MCF 10A (cell line): Measurements from ENCODE around the gene ITGA1. TPM values are rescaled to one million over a fixed set of nuclear protein-coding genes. Genes with fewer than 3 reads are reported as not detected.

ENCODE experiments used
- BruUV-seq: library from RNA; stranded (reverse); fragments of 400-500 nt; replicated peaks from 2 replicates; lab custom pipeline; 2021; lab: Mats Ljungman, UMichigan
- CTCF ChIA-PET: fragments of 300-600 bp; sonication (Branson Sonifier 250); formaldehyde crosslinking; extraction: SDS; loops from one replicate; lab custom pipeline; 2021; ENCODE audit warnings: antibody characterized with exemption, inconsistent platforms; lab: Yijun Ruan, JAX
- POLR2A ChIA-PET: fragments of 300-600, 350-650 bp; sonication (Branson Sonifier 250); formaldehyde crosslinking; extraction: SDS; loops from one replicate; lab custom pipeline; 2020; ENCODE audit warnings: antibody characterized with exemption, inconsistent platforms; lab: Yijun Ruan, JAX
- DNase-seq: peaks from one replicate; pipeline ENCODE4 v3.0.0-alpha.2; 2018; ENCODE audit not compliant: unreplicated experiment
- H3K27ac Mint-ChIP-seq: one replicate; pipeline ENCODE4 v1.8.0; 2022; ENCODE audit warnings: mild to moderate bottlenecking, low read depth, mixed read lengths; ENCODE audit not compliant: unreplicated experiment
- H3K27me3 Mint-ChIP-seq: one replicate; pipeline ENCODE4 v1.8.0; 2022; ENCODE audit warnings: mixed read lengths; ENCODE audit not compliant: insufficient read depth, unreplicated experiment
- H3K36me3 Mint-ChIP-seq: one replicate; pipeline ENCODE4 v1.8.0; 2022; ENCODE audit warnings: mild to moderate bottlenecking, moderate library complexity, mixed read lengths; ENCODE audit not compliant: insufficient read depth, unreplicated experiment
- H3K4me1 Mint-ChIP-seq: one replicate; pipeline ENCODE4 v1.8.0; 2022; ENCODE audit warnings: mixed read lengths; ENCODE audit not compliant: insufficient read depth, unreplicated experiment
- H3K4me3 Mint-ChIP-seq: one replicate; pipeline ENCODE4 v1.8.0; 2022; ENCODE audit warnings: mild to moderate bottlenecking, moderate library complexity, mixed read lengths; ENCODE audit not compliant: unreplicated experiment
- H3K9me3 Mint-ChIP-seq: one replicate; pipeline ENCODE4 v1.8.0; 2022; ENCODE audit warnings: mixed read lengths; ENCODE audit not compliant: unreplicated experiment
- intact Hi-C: fragments of 100-400 bp; cut with micrococcal nuclease; formaldehyde crosslinking; loops from 2 replicates; pipeline ENCODE4 v1.14.1; 2022
- total RNA-seq: library from RNA; stranded (reverse); gene quantifications from 2 replicates; pipeline ENCODE4 v1.2.3, GENCODE V29; 2022
- TF ChIP-seq, protein P1 (sequence below): fragments of 200-600 bp; IDR thresholded peaks from one replicate; pipeline ENCODE4 v1.8.0; 2022; ENCODE audit warnings: antibody characterized with exemption, mild to moderate bottlenecking; ENCODE audit not compliant: unreplicated experiment

ITGA1 gene
- total RNA-seq, 1 experiment from 2014 or later: 7.7 TPM

DNA sequence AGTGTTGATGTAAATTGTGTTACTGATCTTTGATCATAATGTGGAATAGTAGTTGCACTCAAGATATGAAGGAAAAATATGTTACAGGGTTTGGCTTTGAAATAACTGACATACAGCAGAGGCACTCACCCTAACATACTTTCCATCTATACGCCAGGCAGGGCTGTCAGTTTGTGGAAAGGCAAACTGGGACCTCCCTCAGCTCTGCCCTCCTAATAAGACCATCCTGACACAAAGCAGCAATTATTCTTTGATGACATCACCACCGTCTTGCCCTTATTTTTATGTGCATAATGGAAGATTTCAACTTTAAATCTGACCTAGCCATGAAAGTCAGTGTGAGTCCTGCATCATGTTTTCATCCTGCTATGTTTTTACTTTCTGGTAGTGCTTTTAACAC, 42.9 kb downstream of the ITGA1 start:
- Mint-ChIP-seq H3K9me3 (peaks cover 5% of the 10 kb centered on the region), H3K4me3 (no peak overlapping the region), H3K27ac (no peak overlapping the region), H3K4me1 (peaks cover 5% of the 10 kb centered on the region), H3K27me3 (no peaks in the 10 kb centered on the region), H3K36me3 (no peaks in the 10 kb centered on the region)
- intact Hi-C loops: no loop called here
- ChIA-PET POLR2A (no interaction called here), CTCF (interaction anchor here (0.7 to 0.8 kb wide), 2 partner anchors 62 to 89 kb away, joined by 3 to 4 read pairs; no protein-coding TSS in a partner anchor)
- no TSS peak for BruUV-seq
- DNase-seq: no peak
- TF ChIP-seq, protein P1, sequence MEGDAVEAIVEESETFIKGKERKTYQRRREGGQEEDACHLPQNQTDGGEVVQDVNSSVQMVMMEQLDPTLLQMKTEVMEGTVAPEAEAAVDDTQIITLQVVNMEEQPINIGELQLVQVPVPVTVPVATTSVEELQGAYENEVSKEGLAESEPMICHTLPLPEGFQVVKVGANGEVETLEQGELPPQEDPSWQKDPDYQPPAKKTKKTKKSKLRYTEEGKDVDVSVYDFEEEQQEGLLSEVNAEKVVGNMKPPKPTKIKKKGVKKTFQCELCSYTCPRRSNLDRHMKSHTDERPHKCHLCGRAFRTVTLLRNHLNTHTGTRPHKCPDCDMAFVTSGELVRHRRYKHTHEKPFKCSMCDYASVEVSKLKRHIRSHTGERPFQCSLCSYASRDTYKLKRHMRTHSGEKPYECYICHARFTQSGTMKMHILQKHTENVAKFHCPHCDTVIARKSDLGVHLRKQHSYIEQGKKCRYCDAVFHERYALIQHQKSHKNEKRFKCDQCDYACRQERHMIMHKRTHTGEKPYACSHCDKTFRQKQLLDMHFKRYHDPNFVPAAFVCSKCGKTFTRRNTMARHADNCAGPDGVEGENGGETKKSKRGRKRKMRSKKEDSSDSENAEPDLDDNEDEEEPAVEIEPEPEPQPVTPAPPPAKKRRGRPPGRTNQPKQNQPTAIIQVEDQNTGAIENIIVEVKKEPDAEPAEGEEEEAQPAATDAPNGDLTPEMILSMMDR: no peak

DNA sequence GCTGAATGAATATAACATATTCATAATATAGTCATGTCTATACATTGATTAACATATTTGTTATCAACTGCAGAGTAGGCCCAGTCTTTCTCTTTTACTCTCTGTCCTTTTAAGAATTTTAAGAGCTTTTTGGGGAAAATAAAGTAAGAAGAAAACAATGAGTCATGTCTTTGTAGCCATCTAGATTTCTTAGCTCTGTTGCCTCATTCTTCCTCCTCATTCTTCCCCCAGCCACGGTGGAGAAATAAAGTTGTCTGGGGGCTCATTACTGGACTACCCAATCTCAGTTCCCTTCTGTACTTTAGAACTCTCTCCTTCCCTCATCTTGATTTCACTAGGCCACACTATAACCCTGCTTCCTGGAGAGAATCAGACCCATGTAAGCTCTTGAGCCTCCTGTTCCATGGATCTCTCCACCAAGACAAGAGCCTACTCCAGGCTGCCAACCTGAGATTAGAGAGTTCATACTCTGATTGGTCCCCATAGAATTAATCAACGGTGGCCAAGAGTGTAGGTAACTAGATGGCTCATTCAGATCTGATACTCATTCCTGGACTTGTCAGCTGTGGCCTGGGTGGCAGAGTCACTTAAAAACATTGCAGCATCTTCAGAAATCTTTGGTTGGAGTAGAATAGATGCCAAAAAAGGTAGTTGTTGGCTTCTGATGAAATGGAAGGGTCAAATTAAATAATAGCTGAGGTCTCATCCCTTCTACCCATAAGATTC, 44.2 kb downstream of the ITGA1 start:
- POLR2A ChIA-PET: interaction anchor here (1.4 to 1.9 kb wide), 2 partner anchors 12 to 32 kb away, joined by 4 to 6 read pairs; no protein-coding TSS in a partner anchor
- no TSS peak for BruUV-seq
- Mint-ChIP-seq H3K4me1 (peaks cover 5% of the 10 kb centered on the region), H3K36me3 (no peaks in the 10 kb centered on the region), H3K4me3 (no peak overlapping the region), H3K27ac (no peak overlapping the region), H3K9me3 (peaks cover 5% of the 10 kb centered on the region), H3K27me3 (no peaks in the 10 kb centered on the region)
- CTCF ChIA-PET: interaction anchor here (0.8 to 1.9 kb wide), 3 partner anchors 11 to 84 kb away, joined by 3 to 11 read pairs (median 3); no protein-coding TSS in a partner anchor
- TF ChIP-seq, protein P1: no peak
- no peak for DNase-seq
- intact Hi-C loops: no loop called here

DNA sequence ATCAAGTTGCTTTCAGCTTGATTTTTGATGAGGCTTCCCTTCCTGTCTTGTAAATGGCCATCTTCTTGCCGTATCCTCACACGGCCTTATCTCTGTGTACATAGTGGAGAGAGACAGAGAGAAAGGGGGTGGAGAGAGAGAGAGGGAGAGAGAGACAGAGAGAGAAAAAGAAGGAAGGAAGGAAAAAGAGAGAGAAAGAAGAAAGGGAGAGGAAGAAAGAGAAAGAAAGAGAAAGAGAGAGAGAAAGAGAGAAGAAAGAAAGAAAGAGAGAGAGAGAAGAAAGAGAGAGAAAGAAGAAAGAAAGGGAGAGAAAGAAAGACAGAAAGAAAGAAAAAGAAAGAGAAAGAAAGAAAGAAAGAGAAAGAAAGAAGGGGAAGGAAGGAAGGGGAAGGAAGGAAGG, 46.6 kb downstream of the ITGA1 start:
- no peaks in the 10 kb centered on the region for H3K36me3 Mint-ChIP-seq
- ChIA-PET POLR2A (no interaction called here), CTCF (no interaction called here)
- H3K27me3 Mint-ChIP-seq: no peaks in the 10 kb centered on the region
- BruUV-seq: no TSS peak
- H3K9me3 Mint-ChIP-seq: peaks cover 5% of the 10 kb centered on the region
- intact Hi-C loops: no loop called here
- H3K4me1 Mint-ChIP-seq: peaks cover 11% of the 10 kb centered on the region
- H3K4me3 Mint-ChIP-seq: no peak overlapping the region
- no peak overlapping the region for H3K27ac Mint-ChIP-seq
- TF ChIP-seq, protein P1: no peak
- no peak for DNase-seq

DNA sequence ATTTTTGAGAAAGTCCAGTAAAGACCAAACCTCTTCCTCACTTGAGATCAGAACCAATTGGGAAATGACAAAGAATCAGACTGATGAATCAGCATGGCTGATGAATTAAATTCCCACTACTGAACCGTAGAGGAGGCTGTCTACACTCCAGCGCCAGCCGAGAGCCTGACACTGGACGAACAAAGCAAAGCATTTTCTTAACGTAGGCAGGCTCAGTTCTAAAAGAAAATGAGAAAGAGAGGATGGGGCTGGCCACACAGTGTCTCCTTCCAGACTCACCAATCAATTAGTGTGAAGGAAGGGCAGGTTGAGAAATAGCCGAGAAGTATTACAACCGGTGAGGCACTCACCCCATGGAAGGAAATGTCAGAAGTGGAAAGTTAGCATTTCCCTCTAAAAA, 49.4 kb downstream of the ITGA1 start:
- H3K36me3 Mint-ChIP-seq: no peaks in the 10 kb centered on the region
- H3K4me3 Mint-ChIP-seq: no peak overlapping the region
- no peak overlapping the region for H3K27ac Mint-ChIP-seq
- peaks cover 17% of the 10 kb centered on the region for H3K4me1 Mint-ChIP-seq
- CTCF ChIA-PET: interaction anchor here (0.8 to 1.6 kb wide), 2 partner anchors 11 to 24 kb away, joined by 3 to 5 read pairs; no protein-coding TSS in a partner anchor
- intact Hi-C loops: no loop called here
- no TSS peak for BruUV-seq
- H3K9me3 Mint-ChIP-seq: peaks cover 5% of the 10 kb centered on the region
- TF ChIP-seq, protein P1: no peak
- no peak for DNase-seq
- no peaks in the 10 kb centered on the region for H3K27me3 Mint-ChIP-seq
- POLR2A ChIA-PET: interaction anchor here (0.7 kb wide), 1 partner anchor 16 kb away, joined by 3 read pairs; no protein-coding TSS in a partner anchor
